GM12891 (cell line): ENCODE measurements around the gene ZP2.

Experiments used
- POLR2A ChIP-seq: IDR thresholded peaks from 2 replicates; pipeline ENCODE4 v1.6.1; 2011; ENCODE audit warnings: low read depth, low read length, control low read depth
- POLR2AphosphoS5 ChIP-seq: IDR thresholded peaks from 2 replicates; pipeline ENCODE4 v1.6.1; 2011; ENCODE audit warnings: low read depth, low read length, control low read depth
- SPI1 ChIP-seq: IDR thresholded peaks from 2 replicates; pipeline ENCODE4 v1.6.1; 2011; ENCODE audit warnings: low read depth, low read length, control low read depth
- TAF1 ChIP-seq: IDR thresholded peaks from 2 replicates; pipeline ENCODE4 v1.6.1; 2011; ENCODE audit warnings: low read depth, low read length, control low read depth

DNA sequence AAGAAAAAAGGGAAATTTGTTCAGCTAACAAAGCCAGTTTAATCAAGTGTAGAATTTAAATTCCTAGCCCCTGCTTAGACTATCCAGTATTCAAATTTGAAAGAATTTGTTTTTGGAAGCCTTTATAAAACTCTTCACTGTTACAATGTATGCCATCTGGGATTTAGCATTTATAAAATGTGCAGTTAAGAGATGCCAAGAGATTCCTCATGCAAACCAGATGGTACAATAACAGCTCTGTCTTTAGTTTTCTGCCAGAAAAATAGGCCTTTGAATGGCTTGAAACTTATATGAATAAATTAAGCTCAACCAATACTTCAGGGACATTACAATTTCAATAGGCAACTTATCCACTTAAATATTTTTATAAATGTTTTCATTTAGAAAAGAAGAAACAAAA, 15.4 kb upstream of the ZP2 start:
- TF ChIP-seq POLR2A (no peak), TAF1 (no peak), POLR2AphosphoS5 (no peak), SPI1 (no peak)
